Fibroblast of lung (primary cell): ENCODE data around the gene ADNP. TPM values are rescaled to one million over a fixed set of nuclear protein-coding genes. Genes with fewer than 3 reads are reported as not detected.
A peak's percentile ranks its signal among the peaks of the same experiment; 100 is the strongest.

ENCODE experiments used
- DNase-seq, 2 donors: peaks; one replicate each; pipeline versions ENCODE4 v3.0.0 to v3.0.0-alpha.2; 2010; ENCODE audit warnings: low read depth in 2 of 2
- H2AFZ ChIP-seq: 2 replicates; pipeline ENCODE4 v1.5.1; 2012; ENCODE audit warnings: low read length, control low read depth, inconsistent platforms
- H3K27ac ChIP-seq: 2 replicates; pipeline ENCODE4 v1.5.1; 2011; ENCODE audit warnings: low read length, control low read depth; ENCODE audit not compliant: insufficient read depth
- H3K27me3 ChIP-seq: 2 replicates; pipeline ENCODE4 v1.5.1; 2011; ENCODE audit warnings: mild to moderate bottlenecking, low read length; ENCODE audit not compliant: control insufficient read depth, insufficient read depth
- H3K36me3 ChIP-seq: 2 replicates; pipeline ENCODE4 v1.5.1; 2011; ENCODE audit warnings: low read length; ENCODE audit not compliant: control insufficient read depth, insufficient read depth
- H3K4me1 ChIP-seq: 2 replicates; pipeline ENCODE4 v1.5.1; 2011; ENCODE audit warnings: low read length; ENCODE audit not compliant: control insufficient read depth, insufficient read depth; ENCODE audit errors: extremely low read depth
- H3K4me2 ChIP-seq: 2 replicates; pipeline ENCODE4 v1.5.1; 2011; ENCODE audit warnings: low read length, control low read depth; ENCODE audit not compliant: insufficient read depth; ENCODE audit errors: extremely low read depth
- H3K4me3 ChIP-seq, 4 experiments: fragments of 200-600 bp in 1 of 4; sonication (generic) in 1 of 4; replicated peaks in 1 of 4; 2 replicates each; pipeline ENCODE4 v1.5.1; 2011 to 2016; ENCODE audit warnings: low read length in 4 of 4, low read depth in 3 of 4, mild to moderate bottlenecking in 3 of 4, control low read depth in 2 of 4, inconsistent platforms in 1 of 4, mixed read lengths in 1 of 4; ENCODE audit not compliant: insufficient read depth in 1 of 4; ENCODE audit errors: control extremely low read depth in 1 of 4
- H3K79me2 ChIP-seq: 2 replicates; pipeline ENCODE4 v1.5.1; 2012; ENCODE audit warnings: mild to moderate bottlenecking, low read length, inconsistent platforms; ENCODE audit not compliant: control insufficient read depth, insufficient read depth
- H3K9ac ChIP-seq: 2 replicates; pipeline ENCODE4 v1.5.1; 2011; ENCODE audit warnings: mild to moderate bottlenecking, low read length, control low read depth; ENCODE audit not compliant: insufficient read depth
- H3K9me3 ChIP-seq: 2 replicates; pipeline ENCODE4 v1.5.1; 2012; ENCODE audit warnings: low read depth, low read length; ENCODE audit not compliant: control insufficient read depth, insufficient read depth
- H4K20me1 ChIP-seq: 2 replicates; pipeline ENCODE4 v1.5.1; 2011; ENCODE audit warnings: low read length; ENCODE audit not compliant: control insufficient read depth, insufficient read depth; ENCODE audit errors: extremely low read depth
- EZH2 ChIP-seq: IDR thresholded peaks from 2 replicates; pipeline ENCODE4 v1.5.1; 2012; ENCODE audit warnings: low read length, control low read depth, mild to moderate bottlenecking; ENCODE audit errors: missing control alignments
- polyA plus RNA-seq, 2 donors: library from polyadenylated mRNA; depleted of rRNA in 1 of 2; stranded (reverse) in 1 of 2; unstranded in 1 of 2; fragments of >200 nt; gene quantifications; 2 replicates each; pipeline ENCODE4 v1.2.1, GENCODE V29; 2011 to 2012; ENCODE audit warnings: missing spikeins in 1 of 2
- total RNA-seq: library from RNA; depleted of rRNA; stranded (reverse); fragments of >200 nt; gene quantifications from 2 replicates; pipeline ENCODE4 v1.2.1, GENCODE V29; 2014
- TF ChIP-seq, protein P1 (sequence below), 2 donors: IDR thresholded peaks in 1 of 2; conservative IDR thresholded peaks in 1 of 2; 1 replicate in 1 of 2; 2 replicates in 1 of 2; pipeline ENCODE4 v1.5.1; 2011 to 2012; ENCODE audit warnings: low read length in 2 of 2, control low read depth in 1 of 2, inconsistent platforms in 1 of 2, low read depth in 1 of 2, mild to moderate bottlenecking in 1 of 2

ADNP gene
- total and polyA plus RNA-seq, 2 donors (not counting 1 experiment from before 2014, with no cell fraction given) = 25.7 to 40.0 TPM

- no peak overlapping the region for H3K9ac ChIP-seq
- no peaks in the 10 kb centered on the region for H3K27me3 ChIP-seq
- H3K4me1 ChIP-seq = peaks cover 5% of the 10 kb centered on the region
- DNase-seq = no peak
- no peaks in the 10 kb centered on the region for H3K36me3 ChIP-seq
- no peaks in the 10 kb centered on the region for H3K79me2 ChIP-seq
- no peak for TF ChIP-seq EZH2
- TF ChIP-seq, protein P1, sequence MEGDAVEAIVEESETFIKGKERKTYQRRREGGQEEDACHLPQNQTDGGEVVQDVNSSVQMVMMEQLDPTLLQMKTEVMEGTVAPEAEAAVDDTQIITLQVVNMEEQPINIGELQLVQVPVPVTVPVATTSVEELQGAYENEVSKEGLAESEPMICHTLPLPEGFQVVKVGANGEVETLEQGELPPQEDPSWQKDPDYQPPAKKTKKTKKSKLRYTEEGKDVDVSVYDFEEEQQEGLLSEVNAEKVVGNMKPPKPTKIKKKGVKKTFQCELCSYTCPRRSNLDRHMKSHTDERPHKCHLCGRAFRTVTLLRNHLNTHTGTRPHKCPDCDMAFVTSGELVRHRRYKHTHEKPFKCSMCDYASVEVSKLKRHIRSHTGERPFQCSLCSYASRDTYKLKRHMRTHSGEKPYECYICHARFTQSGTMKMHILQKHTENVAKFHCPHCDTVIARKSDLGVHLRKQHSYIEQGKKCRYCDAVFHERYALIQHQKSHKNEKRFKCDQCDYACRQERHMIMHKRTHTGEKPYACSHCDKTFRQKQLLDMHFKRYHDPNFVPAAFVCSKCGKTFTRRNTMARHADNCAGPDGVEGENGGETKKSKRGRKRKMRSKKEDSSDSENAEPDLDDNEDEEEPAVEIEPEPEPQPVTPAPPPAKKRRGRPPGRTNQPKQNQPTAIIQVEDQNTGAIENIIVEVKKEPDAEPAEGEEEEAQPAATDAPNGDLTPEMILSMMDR (conservative IDR thresholded peaks at IDR 0.05 in 1 of 2, IDR thresholded peaks at IDR 0.05 in 1 of 2; ENCODE audit: low read depth in 1 of 2, low read length in 2 of 2) = no peak
- no peak overlapping the region for H3K27ac ChIP-seq
- no peak overlapping the region for H2AFZ ChIP-seq
- H3K4me3 ChIP-seq = no peak overlapping the region
- H4K20me1 ChIP-seq = no peaks in the 10 kb centered on the region
- H3K4me2 ChIP-seq = no peak overlapping the region
- H3K9me3 ChIP-seq = no peaks in the 10 kb centered on the region
Measured at GRCh38 chr20:50845566-50846215, 85.5 kb downstream of the ADNP start.

GRCh38 chr20:50844430-50845100, 86.7 kb downstream of the ADNP start:
- Histone ChIP-seq H2AFZ (no peak overlapping the region), H4K20me1 (no peaks in the 10 kb centered on the region), H3K36me3 (no peaks in the 10 kb centered on the region)

More at GRCh38 chr20:50844430-50845100, 86.7 kb downstream of the ADNP start:
- Histone ChIP-seq H3K27me3 (no peaks in the 10 kb centered on the region), H3K79me2 (no peaks in the 10 kb centered on the region), H3K4me3 (no peak overlapping the region), H3K4me1 (peaks cover 5% of the 10 kb centered on the region), H3K4me2 (no peak overlapping the region), H3K9ac (no peak overlapping the region), H3K9me3 (no peaks in the 10 kb centered on the region), H3K27ac (no peak overlapping the region)
- DNase-seq = peak; percentile 55 to 97
- no peak for TF ChIP-seq EZH2
- TF ChIP-seq, protein P1 (conservative IDR thresholded peaks at IDR 0.05 in 1 of 2, IDR thresholded peaks at IDR 0.05 in 1 of 2; ENCODE audit: low read depth in 1 of 2, low read length in 2 of 2) = no peak
